Lung microvascular endothelial cell (primary cell): ENCODE measurements around the gene CDKN1C. TPM values are rescaled to one million over a fixed set of nuclear protein-coding genes. Genes with fewer than 3 reads are reported as not detected.
"Not testable (repeated sequence)": the region's sequence is repeated elsewhere in the genome, so short reads cannot be mapped to it uniquely, and the experiment has no call there.

Experiments used
- DNase-seq, 2 donors: peaks; one replicate each; pipeline versions ENCODE4 v3.0.0 to v3.0.0-alpha.2; 2010; ENCODE audit warnings: low read depth in 2 of 2
- total RNA-seq: library from RNA; depleted of rRNA; stranded (reverse); fragments of >200 nt; gene quantifications from 2 replicates; pipeline ENCODE4 v1.2.1, GENCODE V29; 2014

The CDKN1C gene
- total RNA-seq, 1 donor from 2014 or later, result 119 TPM

- DNase-seq, result no peak
These were observed 23.7 kb upstream of the CDKN1C start for GRCh38 chr11:2909133-2909902.

DNA sequence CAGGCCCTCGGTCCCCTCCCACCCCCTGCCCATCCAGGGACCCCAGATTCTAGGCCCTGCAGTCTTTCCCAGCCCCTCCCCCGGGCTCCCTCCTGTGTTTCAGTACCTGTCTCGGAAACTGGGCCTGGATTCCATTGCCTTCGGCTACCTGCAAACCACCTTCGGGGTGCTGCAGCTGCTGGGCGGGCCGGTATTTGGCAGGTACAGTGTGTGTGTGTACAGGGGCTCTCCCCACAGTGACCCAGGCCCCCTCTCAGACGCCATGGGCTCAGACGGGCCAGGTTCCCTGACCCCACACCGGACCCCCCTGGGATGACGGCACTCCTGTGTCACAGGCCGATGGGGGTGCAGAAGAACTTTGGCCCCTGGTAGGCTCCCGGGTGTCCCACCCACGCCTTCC, 22.6 kb upstream of the CDKN1C start:
- no peak for DNase-seq

DNA sequence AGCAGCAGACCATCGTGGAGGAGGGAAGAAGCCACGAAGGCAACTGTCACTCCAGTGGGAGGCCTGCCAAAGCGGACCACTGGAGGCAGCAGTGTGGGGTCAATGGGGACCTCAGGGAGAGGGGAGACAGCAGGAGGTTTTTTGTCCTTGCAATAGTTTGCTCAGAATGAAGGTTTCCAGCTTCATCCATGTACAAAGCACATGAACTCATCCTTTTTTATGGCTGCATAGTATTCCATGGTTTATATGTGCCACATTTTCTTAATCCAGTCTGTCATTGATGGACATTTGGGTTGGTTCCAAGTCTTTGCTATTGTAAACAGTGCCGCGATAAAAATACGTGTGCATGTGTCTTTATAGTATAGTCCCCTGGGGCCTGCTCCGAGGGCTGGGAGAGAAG, 19.7 kb upstream of the CDKN1C start:
- not testable (repeated sequence) for DNase-seq

- DNase-seq, result no peak
These were observed 18.8 kb upstream of the CDKN1C start for GRCh38 chr11:2904153-2905052.

DNA sequence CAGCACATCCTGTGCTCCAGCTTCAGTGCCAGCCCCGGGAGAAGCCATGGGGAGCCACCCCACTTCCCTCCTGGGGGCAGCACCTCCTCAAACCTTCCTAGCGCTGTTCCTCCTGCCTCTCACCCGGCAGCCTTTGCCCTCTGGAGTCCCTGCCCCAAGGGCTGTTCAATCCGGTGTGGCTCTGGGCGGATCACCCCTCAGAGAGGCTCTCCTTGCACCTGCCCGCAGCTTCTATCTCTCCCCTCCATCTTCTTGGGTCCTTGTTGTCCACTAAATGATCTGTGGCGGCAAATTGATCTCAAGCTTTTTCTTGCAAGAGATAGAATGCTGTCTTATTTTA, 18.1 kb upstream of the CDKN1C start:
- DNase-seq, result no peak

GRCh38 chr11:2902784-2903671, 17.5 kb upstream of the CDKN1C start:
- no peak for DNase-seq

- peak; percentile 81 to 94 for DNase-seq
These were observed 16.5 kb upstream of the CDKN1C start for GRCh38 chr11:2901854-2902783.

GRCh38 chr11:2901196-2901796, 15.7 kb upstream of the CDKN1C start:
- no peak for DNase-seq

- DNase-seq, result peak in 1 of 2 donors; percentile 34
These were observed 13.7 kb upstream of the CDKN1C start for GRCh38 chr11:2899080-2899783.

GRCh38 chr11:2898366-2899079, 12.9 kb upstream of the CDKN1C start:
- DNase-seq, result peak; percentile 91 to 92

- no peak for DNase-seq
These were observed 11.5 kb upstream of the CDKN1C start for GRCh38 chr11:2897048-2897447.

- DNase-seq, result no peak
These were observed 10.5 kb upstream of the CDKN1C start for GRCh38 chr11:2896047-2896446.

DNA sequence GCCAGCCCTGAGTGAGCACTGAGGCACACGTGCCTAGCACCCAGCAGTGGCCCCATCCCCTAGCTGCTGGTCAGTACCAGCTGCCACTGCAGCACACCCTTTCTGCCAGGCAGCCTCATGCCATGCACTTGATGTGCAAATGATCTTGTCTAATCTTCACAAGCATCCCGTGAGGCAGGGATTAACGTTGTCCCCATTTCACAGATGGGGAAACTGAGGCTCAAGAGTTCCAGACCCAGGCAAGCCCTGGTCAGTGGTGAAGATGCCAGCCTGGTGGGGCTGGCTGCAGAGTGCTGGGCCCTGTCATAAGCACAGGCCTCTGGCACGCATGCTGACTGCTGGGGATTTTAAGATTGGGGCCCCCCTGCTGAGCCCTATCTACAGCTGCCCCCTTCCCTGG, 8.4 kb upstream of the CDKN1C start:
- DNase-seq, result no peak

GRCh38 chr11:2892967-2893528, 7.5 kb upstream of the CDKN1C start:
- DNase-seq, result no peak

DNA sequence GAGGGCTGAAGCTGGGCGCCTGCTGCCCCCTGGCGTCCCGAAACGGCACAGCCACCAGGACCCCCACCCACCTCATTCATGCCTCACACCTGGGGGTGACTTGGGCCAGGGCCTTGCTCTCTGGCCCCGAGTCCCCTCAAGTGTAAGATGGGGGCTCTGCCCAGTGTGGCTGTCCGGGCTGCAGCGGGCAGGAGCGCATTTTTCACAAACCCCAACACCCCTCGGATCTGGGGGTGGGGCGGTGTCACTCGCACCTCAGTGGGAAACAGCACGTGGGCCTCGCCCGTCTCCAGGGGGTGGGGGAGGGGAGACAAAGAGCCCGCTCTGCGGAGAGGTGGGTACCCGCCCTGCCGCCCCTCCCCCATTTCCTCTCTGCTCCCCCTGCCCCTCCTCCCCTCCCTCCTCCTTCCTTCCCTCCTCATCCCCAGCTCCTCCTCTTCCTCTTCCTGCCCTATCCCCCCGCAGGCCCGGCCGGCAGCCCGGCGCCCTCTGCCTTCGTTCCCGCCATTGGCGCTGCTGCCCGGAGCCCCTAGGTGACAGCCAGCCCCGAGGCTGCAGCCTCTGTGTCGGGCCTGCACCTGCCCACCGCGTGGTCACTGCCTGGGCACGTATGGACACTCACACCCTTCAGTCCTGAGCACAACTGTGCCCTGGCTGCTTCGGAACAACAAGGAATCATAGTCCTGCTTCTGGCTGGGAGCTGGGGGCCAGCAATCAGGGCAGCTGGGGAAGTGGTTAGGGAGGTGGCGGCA, 6.8 kb upstream of the CDKN1C start:
- DNase-seq, result peak; percentile 44 to 70

DNA sequence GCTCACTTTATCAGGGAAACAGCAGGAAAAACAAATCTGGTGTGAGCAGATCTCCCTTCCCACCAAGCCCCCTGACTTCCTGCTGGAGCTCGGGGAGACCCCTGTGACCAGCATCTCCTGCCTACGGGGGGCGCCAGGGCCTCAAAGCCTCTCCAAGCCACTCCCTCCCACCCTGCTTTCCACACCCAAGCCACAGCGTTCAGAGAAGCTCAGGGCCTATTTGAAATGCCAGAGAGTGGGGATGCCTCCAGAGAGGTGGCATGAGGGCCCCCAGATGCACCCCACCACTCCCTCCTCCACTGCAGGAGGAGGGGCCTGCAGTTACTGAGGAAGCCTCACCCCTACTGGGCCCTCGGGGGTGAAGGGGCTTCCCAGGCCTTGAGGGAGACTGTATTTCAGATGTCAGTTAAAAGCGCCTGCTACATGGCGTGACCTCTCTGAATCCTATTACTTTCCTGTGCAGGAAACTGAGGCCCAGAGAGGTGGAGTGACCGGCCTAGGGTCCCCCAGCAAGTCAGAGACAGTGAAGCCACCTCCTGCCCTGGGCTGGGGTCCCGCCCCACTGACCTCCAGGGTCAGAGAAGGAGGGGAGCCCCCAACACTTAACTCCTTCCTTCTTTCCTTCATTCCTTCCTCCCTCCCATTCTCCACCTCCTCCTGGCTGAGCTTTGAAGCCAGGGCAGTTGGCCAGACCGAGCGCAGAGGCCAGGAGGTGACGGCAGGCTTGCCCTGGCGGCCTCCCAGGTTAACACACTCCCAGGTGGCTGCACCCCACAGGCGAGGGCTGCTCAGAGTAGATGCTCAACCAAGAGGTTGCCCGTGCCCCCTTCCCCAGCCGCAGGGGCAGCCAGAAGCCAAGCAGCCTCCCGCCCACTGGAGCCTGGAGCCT, 6.0 kb upstream of the CDKN1C start:
- DNase-seq, result no peak
